Tibial artery (tissue), 4 donors: Measurements from ENCODE around the gene DUOX2.

Experiments
- DNase-seq, 2 donors: peaks; one replicate each; pipeline ENCODE4 v3.0.0-alpha.2; 2019
- H3K27ac ChIP-seq, 2 donors: fragments of 200-600 bp; sonication (generic) in 1 of 2; 1 replicate in 1 of 2; 2 replicates in 1 of 2; pipeline ENCODE4 v1.5.1; 2018 to 2019; ENCODE audit warnings: mild to moderate bottlenecking in 1 of 2
- H3K27me3 ChIP-seq, 2 donors: fragments of 200-600 bp; sonication (generic) in 1 of 2; one replicate each; pipeline versions ENCODE4 v1.5.1 to v1.6.0; 2016 to 2019
- H3K36me3 ChIP-seq, 3 donors: fragments of 200-600 bp; sonication (generic) in 2 of 3; one replicate each; pipeline ENCODE4 v1.5.1; 2016 to 2019; ENCODE audit warnings: mild to moderate bottlenecking in 2 of 3
- H3K4me1 ChIP-seq, 4 donors: fragments of 200-600 bp; sonication (generic) in 2 of 4; 1 replicate in 3 of 4; 2 replicates in 1 of 4; pipeline ENCODE4 v1.5.1; 2016 to 2019
- H3K4me3 ChIP-seq, 2 donors: fragments of 200-600 bp; sonication (generic) in 1 of 2; 1 replicate in 1 of 2; 2 replicates in 1 of 2; pipeline ENCODE4 v1.5.1; 2018 to 2019; ENCODE audit warnings: mild to moderate bottlenecking in 2 of 2
- H3K9me3 ChIP-seq, 3 donors: fragments of 200-600 bp; sonication (generic) in 1 of 3; one replicate each; pipeline ENCODE4 v1.5.1; 2016 to 2019
- CTCF ChIP-seq, 2 experiments: fragments of 200-600 bp in 1 of 2; fragments of 450-650 bp in 1 of 2; IDR thresholded peaks; one replicate each; pipeline ENCODE4 v1.5.1; 2017 to 2019; ENCODE audit warnings: antibody characterized with exemption in 2 of 2, mild to moderate bottlenecking in 1 of 2, moderate library complexity in 1 of 2
- intact Hi-C: fragments of 100-400 bp; cut with DNase I; formaldehyde crosslinking; loops from one replicate; pipeline ENCODE4 v1.15.0; 2023; ENCODE audit warnings: low total_unique reads

The DUOX2 gene

GRCh38 chr15:45114076-45114750 lies at the start of gene DUOX2, which contains the start of gene DUOXA2:
Gene DUOX2 (minus strand): TSS chr15:45114172. CDS start chr15:45113411, 761 bp downstream.
Gene DUOXA2 (plus strand): TSS chr15:45114326. CDS start chr15:45114606, 280 bp downstream.
- intact Hi-C loops = no loop called here
- Histone ChIP-seq H3K36me3 (no peaks in the 10 kb centered on the region), H3K9me3 (no peaks in the 10 kb centered on the region), H3K4me3 (no peak within 1 kb of the TSS), H3K4me1 (peaks cover 0 to 46% (median 36%) of the 10 kb centered on the region in 4 donors), H3K27me3 (peaks cover 0 to 91% of the 10 kb centered on the region in 2 donors), H3K27ac (no peak within 1 kb of the TSS)
- no peak for TF ChIP-seq CTCF (IDR thresholded peaks at IDR 0.05)
- DNase-seq = no peak

- H3K4me1 ChIP-seq = peaks cover 0 to 22% (median 14%) of the 10 kb centered on the region in 4 donors
- H3K27ac ChIP-seq = no peak overlapping the region
- no peaks in the 10 kb centered on the region for H3K36me3 ChIP-seq
- no peak overlapping the region for H3K4me3 ChIP-seq
- H3K27me3 ChIP-seq = no peaks in the 10 kb centered on the region
- no peak for DNase-seq
- no peaks in the 10 kb centered on the region for H3K9me3 ChIP-seq
- no peak for TF ChIP-seq CTCF (IDR thresholded peaks at IDR 0.05)
- intact Hi-C loops = loop anchor here (10.0 kb wide), 1 partner anchor 481 kb away; no protein-coding TSS in a partner anchor
Observed at GRCh38 chr15:45163508-45163856, 49.5 kb upstream of the DUOX2 start.

- intact Hi-C loops = loop anchor here (10.0 kb wide), 1 partner anchor 482 kb away; no protein-coding TSS in a partner anchor
- Histone ChIP-seq H3K9me3 (no peaks in the 10 kb centered on the region), H3K27ac (no peak overlapping the region), H3K4me3 (no peak overlapping the region), H3K36me3 (no peaks in the 10 kb centered on the region), H3K4me1 (peaks cover 0 to 20% (median 14%) of the 10 kb centered on the region in 4 donors), H3K27me3 (no peaks in the 10 kb centered on the region)
- peak; percentile 72 to 84 for DNase-seq
- TF ChIP-seq CTCF (IDR thresholded peaks at IDR 0.05) = peak; percentile 82 to 91
Observed at GRCh38 chr15:45162771-45163507, 49.0 kb upstream of the DUOX2 start.

- peaks cover 0 to 20% (median 14%) of the 10 kb centered on the region in 4 donors for H3K4me1 ChIP-seq
- H3K27ac ChIP-seq = no peak overlapping the region
- H3K4me3 ChIP-seq = no peak overlapping the region
- intact Hi-C loops = loop anchor here (10.0 kb wide), 1 partner anchor 483 kb away; no protein-coding TSS in a partner anchor
- H3K36me3 ChIP-seq = no peaks in the 10 kb centered on the region
- TF ChIP-seq CTCF (IDR thresholded peaks at IDR 0.05) = no peak
- no peaks in the 10 kb centered on the region for H3K27me3 ChIP-seq
- no peaks in the 10 kb centered on the region for H3K9me3 ChIP-seq
- DNase-seq = no peak
Observed at GRCh38 chr15:45161666-45162065, 47.7 kb upstream of the DUOX2 start.

GRCh38 chr15:45157974-45158373 lies 44.0 kb upstream of the DUOX2 start:
- H3K27ac ChIP-seq = no peak overlapping the region
- intact Hi-C loops = no loop called here
- H3K4me3 ChIP-seq = no peak overlapping the region
- TF ChIP-seq CTCF (IDR thresholded peaks at IDR 0.05) = no peak
- no peaks in the 10 kb centered on the region for H3K9me3 ChIP-seq
- no peaks in the 10 kb centered on the region for H3K27me3 ChIP-seq
- peaks cover 0 to 6% (median 4%) of the 10 kb centered on the region in 4 donors for H3K4me1 ChIP-seq
- no peak for DNase-seq
- no peaks in the 10 kb centered on the region for H3K36me3 ChIP-seq
